Ishikawa (cell line): ENCODE measurements around the gene FBLN1.

Source experiments
- CEBPB ChIP-seq: IDR thresholded peaks from 2 replicates; pipeline ENCODE4 v1.6.1; 2012
- CREB1 ChIP-seq: IDR thresholded peaks from 2 replicates; pipeline ENCODE4 v1.6.1; 2012; ENCODE audit warnings: low read depth
- EP300 ChIP-seq: IDR thresholded peaks from 2 replicates; pipeline ENCODE4 v1.6.1; 2012; ENCODE audit warnings: borderline replicate concordance
- RAD21 ChIP-seq: IDR thresholded peaks from 2 replicates; pipeline ENCODE4 v1.6.1; 2012; ENCODE audit warnings: low read depth
- ZBTB7A ChIP-seq: IDR thresholded peaks from 2 replicates; pipeline ENCODE4 v1.6.1; 2012; ENCODE audit warnings: low read depth
- TF ChIP-seq, protein P1 (sequence below): IDR thresholded peaks from 2 replicates; pipeline ENCODE4 v1.6.1; 2012
- TF ChIP-seq, protein P2 (sequence below): IDR thresholded peaks from 2 replicates; pipeline ENCODE4 v1.6.1; 2012

DNA sequence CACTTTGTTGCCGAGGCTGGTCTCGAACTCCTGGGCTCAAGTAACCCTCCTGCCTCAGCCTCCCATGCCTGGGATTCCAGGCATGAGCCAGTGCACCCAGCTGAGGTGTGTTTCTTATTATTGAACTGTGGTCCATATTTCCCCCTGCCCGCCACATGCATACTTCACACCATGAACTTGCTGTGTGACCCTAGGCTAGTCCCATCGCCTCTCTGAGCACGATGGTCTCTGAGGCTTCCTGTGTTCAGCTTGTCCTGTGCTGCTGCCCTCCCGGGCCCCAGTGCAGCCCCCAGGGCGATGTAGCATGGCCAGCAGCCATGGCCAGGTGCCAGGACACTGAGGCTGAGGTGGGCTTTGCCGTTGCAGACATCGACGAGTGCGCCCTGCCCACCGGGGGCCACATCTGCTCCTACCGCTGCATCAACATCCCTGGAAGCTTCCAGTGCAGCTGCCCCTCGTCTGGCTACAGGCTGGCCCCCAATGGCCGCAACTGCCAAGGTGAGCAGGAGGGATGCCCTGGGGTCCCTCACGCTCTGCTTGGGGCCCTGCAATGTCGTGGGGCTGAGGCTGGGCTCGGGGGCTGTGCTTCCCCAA lies 45.7 kb downstream of the FBLN1 start:
- TF ChIP-seq EP300 = no peak
- TF ChIP-seq, protein P1, sequence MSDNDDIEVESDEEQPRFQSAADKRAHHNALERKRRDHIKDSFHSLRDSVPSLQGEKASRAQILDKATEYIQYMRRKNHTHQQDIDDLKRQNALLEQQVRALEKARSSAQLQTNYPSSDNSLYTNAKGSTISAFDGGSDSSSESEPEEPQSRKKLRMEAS = no peak
- no peak for TF ChIP-seq CEBPB
- no peak for TF ChIP-seq ZBTB7A
- TF ChIP-seq, protein P2, sequence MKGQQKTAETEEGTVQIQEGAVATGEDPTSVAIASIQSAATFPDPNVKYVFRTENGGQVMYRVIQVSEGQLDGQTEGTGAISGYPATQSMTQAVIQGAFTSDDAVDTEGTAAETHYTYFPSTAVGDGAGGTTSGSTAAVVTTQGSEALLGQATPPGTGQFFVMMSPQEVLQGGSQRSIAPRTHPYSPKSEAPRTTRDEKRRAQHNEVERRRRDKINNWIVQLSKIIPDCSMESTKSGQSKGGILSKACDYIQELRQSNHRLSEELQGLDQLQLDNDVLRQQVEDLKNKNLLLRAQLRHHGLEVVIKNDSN = no peak
- no peak for TF ChIP-seq RAD21
- no peak for TF ChIP-seq CREB1
